ENCODE results near the gene PLPPR1.

GRCh38 chr9:101264727-101265126 lies 236.2 kb downstream of the PLPPR1 start:
- TF ChIP-seq MAX (IDR thresholded peaks at IDR 0.05) = no peak
- TF ChIP-seq FOXA2 (IDR thresholded peaks at IDR 0.05) = no peak
- no peak for TF ChIP-seq RAD21 (IDR thresholded peaks at IDR 0.05)
- no peak for TF ChIP-seq SP1 (IDR thresholded peaks at IDR 0.05)
- no peak for TF ChIP-seq CTCF (IDR thresholded peaks at IDR 0.05; ENCODE audit: low read depth, low read length, missing input control)
- TF ChIP-seq EGR1 (IDR thresholded peaks at IDR 0.05; ENCODE audit: low read depth in 2 of 2) = no peak
- TF ChIP-seq FOXA1 (IDR thresholded peaks at IDR 0.05) = no peak
- no peak for TF ChIP-seq GABPA (IDR thresholded peaks at IDR 0.05 in 1 of 2, conservative IDR thresholded peaks at IDR 0.05 in 1 of 2)
- TF ChIP-seq YY1 (IDR thresholded peaks at IDR 0.05) = no peak
- TF ChIP-seq TAF1 (conservative IDR thresholded peaks at IDR 0.05) = no peak
